HCT116 (cell line): Measurements from ENCODE around the gene HS6ST3. TPM values are rescaled to one million over a fixed set of nuclear protein-coding genes. Genes with fewer than 3 reads are reported as not detected.

Experiments used
- ATAC-seq: fragments of 200-7000 bp; cut with Tn5 transposase; 2 replicates; pipeline ENCODE4 v1.9.1; 2020; ENCODE audit warnings: mild to moderate bottlenecking, moderate library complexity
- BruUV-seq: library from RNA; stranded (reverse); fragments of 400-500 nt; replicated peaks from 2 replicates; lab custom pipeline; 2021; lab: Mats Ljungman, UMichigan
- CTCF ChIA-PET: fragments of 300-600 bp; sonication (Branson Sonifier 250); formaldehyde crosslinking; loops from one replicate; lab custom pipeline; 2021; ENCODE audit warnings: antibody characterized with exemption; lab: Charles Lee
- POLR2A ChIA-PET: fragments of 300-600, 350-600 bp; sonication (Branson Sonifier 250); formaldehyde crosslinking; loops from one replicate; lab custom pipeline; 2021; ENCODE audit warnings: antibody characterized with exemption; lab: Charles Lee
- RAD21 ChIA-PET, 2 experiments: fragments of 300-600 bp; sonication (Branson Sonifier 250); formaldehyde crosslinking; loops; one replicate each; lab custom pipeline; 2023; ENCODE audit warnings: low total read pairs in 2 of 2; ENCODE audit not compliant: uncharacterized antibody in 2 of 2, unreplicated experiment in 2 of 2, low non-redundant PET in 1 of 2; lab: Charles Lee
- DNase-seq: peaks from one replicate; pipeline ENCODE4 v3.0.0-alpha.2; 2010; ENCODE audit warnings: low read depth, low spot score
- H2AFZ ChIP-seq: fragments of 200-600 bp; shearing (Covaris generic), sonication (generic); 2 replicates; pipeline ENCODE4 v1.6.1; 2017; ENCODE audit warnings: low read depth, mixed run types, mixed read lengths, antibody characterized with exemption, low read length; ENCODE audit not compliant: poor library complexity, severe bottlenecking
- H3K27ac ChIP-seq: 2 replicates; pipeline ENCODE4 v1.5.1; 2012; ENCODE audit warnings: low read depth, low read length
- H3K27me3 ChIP-seq: fragments of 200-600 bp; sonication (generic); 2 replicates; pipeline ENCODE4 v1.6.1; 2016; ENCODE audit warnings: mixed run types, low read length, mixed read lengths; ENCODE audit not compliant: insufficient read depth
- H3K36me3 ChIP-seq, 2 experiments: fragments of 200-500 bp in 1 of 2; fragments of 200-600 bp in 1 of 2; sonication (Bioruptor generic) in 1 of 2; sonication (generic) in 1 of 2; 2 replicates each; pipeline versions ENCODE4 v1.5.1 to v1.6.1; 2014 to 2016; ENCODE audit warnings: low read length in 2 of 2, inconsistent platforms in 1 of 2, mixed read lengths in 1 of 2, mixed run types in 1 of 2; ENCODE audit not compliant: insufficient read depth in 2 of 2, control insufficient read depth in 1 of 2
- H3K4me1 ChIP-seq, 2 experiments: fragments of 200-600 bp in 1 of 2; sonication (generic) in 1 of 2; 2 replicates each; pipeline versions ENCODE4 v1.5.1 to v1.6.1; 2012 to 2017; ENCODE audit warnings: low read length in 2 of 2, inconsistent platforms in 1 of 2, mild to moderate bottlenecking in 1 of 2, mixed read lengths in 1 of 2, mixed run types in 1 of 2, moderate library complexity in 1 of 2; ENCODE audit not compliant: insufficient read depth in 2 of 2, control insufficient read depth in 1 of 2
- H3K4me2 ChIP-seq: fragments of 200-600 bp; sonication (generic); 2 replicates; pipeline ENCODE4 v1.6.1; 2017; ENCODE audit warnings: mixed run types, low read length, mixed read lengths
- H3K4me3 ChIP-seq, 2 experiments: fragments of 200-600 bp in 1 of 2; sonication (generic) in 1 of 2; replicated peaks in 1 of 2; 2 replicates each; pipeline ENCODE4 v1.5.1; 2011 to 2016; ENCODE audit warnings: low read length in 2 of 2, control low read depth in 1 of 2, low read depth in 1 of 2, mild to moderate bottlenecking in 1 of 2, mixed read lengths in 1 of 2, mixed run types in 1 of 2
- H3K79me2 ChIP-seq: fragments of 200-600 bp; sonication (generic); 2 replicates; pipeline ENCODE4 v1.6.1; 2017; ENCODE audit warnings: mild to moderate bottlenecking, mixed run types, low read length, moderate library complexity, mixed read lengths; ENCODE audit not compliant: insufficient read depth
- H3K9ac ChIP-seq: fragments of 200-600 bp; sonication (generic); 2 replicates; pipeline ENCODE4 v1.6.1; 2016; ENCODE audit warnings: low read length, mixed read lengths
- H3K9me2 ChIP-seq: fragments of 200-600 bp; sonication (generic), shearing (Covaris generic); 2 replicates; pipeline ENCODE4 v1.6.1; 2017; ENCODE audit warnings: mixed run types, mild to moderate bottlenecking, moderate library complexity; ENCODE audit not compliant: insufficient read depth
- H3K9me3 ChIP-seq, 2 experiments: fragments of 200-500 bp in 1 of 2; fragments of 200-600 bp in 1 of 2; sonication (Bioruptor generic) in 1 of 2; sonication (generic) in 1 of 2; 2 replicates each; pipeline ENCODE4 v1.6.1; 2014 to 2017; ENCODE audit warnings: low read length in 2 of 2, mixed read lengths in 2 of 2, inconsistent platforms in 1 of 2, low read depth in 1 of 2, mild to moderate bottlenecking in 1 of 2, mixed run types in 1 of 2, moderate library complexity in 1 of 2; ENCODE audit not compliant: control insufficient read depth in 1 of 2, insufficient read depth in 1 of 2
- H4K20me1 ChIP-seq: fragments of 200-600 bp; sonication (generic), shearing (Covaris generic); 2 replicates; pipeline ENCODE4 v1.6.1; 2017; ENCODE audit warnings: mixed run types, mild to moderate bottlenecking, moderate library complexity; ENCODE audit not compliant: insufficient read depth
- CBX3 ChIP-seq: IDR thresholded peaks from 2 replicates; pipeline ENCODE4 v1.6.1; 2012; ENCODE audit warnings: low read depth
- CEBPB ChIP-seq: IDR thresholded peaks from 2 replicates; pipeline ENCODE4 v1.6.1; 2012; ENCODE audit warnings: low read depth
- EGR1 ChIP-seq: IDR thresholded peaks from 2 replicates; pipeline ENCODE4 v1.6.1; 2012; ENCODE audit warnings: low read depth
- ELF1 ChIP-seq: IDR thresholded peaks from 2 replicates; pipeline ENCODE4 v1.6.1; 2012; ENCODE audit warnings: low read depth, borderline replicate concordance
- EZH2 ChIP-seq: fragments of 200-600 bp; sonication (generic); IDR thresholded peaks from 2 replicates; pipeline ENCODE4 v1.6.1; 2017; ENCODE audit warnings: antibody characterized with exemption, mixed run types
- FOSL1 ChIP-seq: IDR thresholded peaks from 2 replicates; pipeline ENCODE4 v1.6.1; 2012; ENCODE audit warnings: low read depth
- JUND ChIP-seq: IDR thresholded peaks from 2 replicates; pipeline ENCODE4 v1.6.1; 2012
- MAX ChIP-seq: IDR thresholded peaks from 2 replicates; pipeline ENCODE4 v1.6.1; 2012
- POLR2A ChIP-seq: IDR thresholded peaks from 2 replicates; pipeline ENCODE4 v1.7.0; 2011; ENCODE audit warnings: borderline replicate concordance; ENCODE audit not compliant: insufficient read depth, insufficient read length; ENCODE audit errors: extremely low read depth
- POLR2AphosphoS5 ChIP-seq: IDR thresholded peaks from 2 replicates; pipeline ENCODE4 v1.6.1; 2011; ENCODE audit warnings: mild to moderate bottlenecking, low read depth, low read length, moderate library complexity
- RAD21 ChIP-seq: IDR thresholded peaks from 2 replicates; pipeline ENCODE4 v1.6.1; 2012; ENCODE audit warnings: low read depth, mild to moderate bottlenecking
- TCF7L2 ChIP-seq: IDR thresholded peaks from 2 replicates; pipeline ENCODE4 v1.7.0; 2011; ENCODE audit warnings: borderline replicate concordance, inconsistent platforms; ENCODE audit not compliant: insufficient read depth, insufficient read length; ENCODE audit errors: extremely low read depth
- ZFX ChIP-seq: fragments of 450-650 bp; IDR thresholded peaks from 2 replicates; pipeline ENCODE4 v1.6.1; 2017
- intact Hi-C: fragments of 100-400 bp; cut with micrococcal nuclease; formaldehyde crosslinking; loops from 2 replicates; pipeline ENCODE4 v1.10.0; 2022
- total RNA-seq: library from RNA; stranded (reverse); gene quantifications from one replicate; pipeline ENCODE4 v1.2.1, GENCODE V29; 2021; ENCODE audit not compliant: unreplicated experiment
- TF ChIP-seq, protein P1 (sequence below), 3 experiments: fragments of 200-600 bp in 1 of 3; sonication (generic) in 1 of 3; IDR thresholded peaks in 2 of 3; conservative IDR thresholded peaks in 1 of 3; 2 replicates each; pipeline ENCODE4 v1.5.1; 2012 to 2017; ENCODE audit warnings: low read depth in 2 of 3, low read length in 2 of 3, antibody characterized with exemption in 1 of 3, borderline replicate concordance in 1 of 3, control low read depth in 1 of 3, mild to moderate bottlenecking in 1 of 3, mixed read lengths in 1 of 3, mixed run types in 1 of 3, moderate library complexity in 1 of 3; ENCODE audit not compliant: insufficient read depth in 1 of 3
- TF ChIP-seq, protein P2 (sequence below): IDR thresholded peaks from 2 replicates; pipeline ENCODE4 v1.6.1; 2012
- TF ChIP-seq, protein P3 (sequence below): IDR thresholded peaks from 2 replicates; pipeline ENCODE4 v1.6.1; 2012; ENCODE audit warnings: low read depth

Gene HS6ST3
- total RNA-seq, 1 experiment from 2014 or later, result 0.10 TPM

DNA sequence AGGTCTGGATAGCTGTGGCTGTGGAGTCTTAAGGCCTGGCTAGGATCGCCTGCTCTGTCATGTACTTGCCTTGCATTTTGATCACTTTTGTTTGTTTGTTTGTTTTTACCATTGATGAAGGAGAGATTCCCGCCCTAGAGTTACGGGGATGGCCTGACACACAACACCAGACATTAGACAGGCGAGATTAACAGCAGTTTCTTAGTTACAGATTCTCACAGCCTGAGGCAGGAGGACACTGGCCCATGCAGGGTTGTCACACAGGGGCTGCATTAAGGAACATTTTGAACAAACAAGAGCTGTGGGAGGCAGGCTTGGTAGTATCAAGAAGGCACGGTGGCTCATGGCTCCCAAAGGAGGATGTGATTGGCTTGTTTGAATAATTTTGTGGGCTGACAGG is 291.8 kb downstream of the HS6ST3 start (continued):
- no peak for TF ChIP-seq ZFX
- TF ChIP-seq, protein P1, sequence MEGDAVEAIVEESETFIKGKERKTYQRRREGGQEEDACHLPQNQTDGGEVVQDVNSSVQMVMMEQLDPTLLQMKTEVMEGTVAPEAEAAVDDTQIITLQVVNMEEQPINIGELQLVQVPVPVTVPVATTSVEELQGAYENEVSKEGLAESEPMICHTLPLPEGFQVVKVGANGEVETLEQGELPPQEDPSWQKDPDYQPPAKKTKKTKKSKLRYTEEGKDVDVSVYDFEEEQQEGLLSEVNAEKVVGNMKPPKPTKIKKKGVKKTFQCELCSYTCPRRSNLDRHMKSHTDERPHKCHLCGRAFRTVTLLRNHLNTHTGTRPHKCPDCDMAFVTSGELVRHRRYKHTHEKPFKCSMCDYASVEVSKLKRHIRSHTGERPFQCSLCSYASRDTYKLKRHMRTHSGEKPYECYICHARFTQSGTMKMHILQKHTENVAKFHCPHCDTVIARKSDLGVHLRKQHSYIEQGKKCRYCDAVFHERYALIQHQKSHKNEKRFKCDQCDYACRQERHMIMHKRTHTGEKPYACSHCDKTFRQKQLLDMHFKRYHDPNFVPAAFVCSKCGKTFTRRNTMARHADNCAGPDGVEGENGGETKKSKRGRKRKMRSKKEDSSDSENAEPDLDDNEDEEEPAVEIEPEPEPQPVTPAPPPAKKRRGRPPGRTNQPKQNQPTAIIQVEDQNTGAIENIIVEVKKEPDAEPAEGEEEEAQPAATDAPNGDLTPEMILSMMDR (IDR thresholded peaks at IDR 0.05 in 2 of 3, conservative IDR thresholded peaks at IDR 0.05 in 1 of 3; ENCODE audit: borderline replicate concordance in 1 of 3, insufficient read depth in 1 of 3, low read depth in 2 of 3, low read length in 2 of 3), result no peak
- TF ChIP-seq POLR2A, result no peak
- TF ChIP-seq, all 23 proteins: peak for 0

DNA sequence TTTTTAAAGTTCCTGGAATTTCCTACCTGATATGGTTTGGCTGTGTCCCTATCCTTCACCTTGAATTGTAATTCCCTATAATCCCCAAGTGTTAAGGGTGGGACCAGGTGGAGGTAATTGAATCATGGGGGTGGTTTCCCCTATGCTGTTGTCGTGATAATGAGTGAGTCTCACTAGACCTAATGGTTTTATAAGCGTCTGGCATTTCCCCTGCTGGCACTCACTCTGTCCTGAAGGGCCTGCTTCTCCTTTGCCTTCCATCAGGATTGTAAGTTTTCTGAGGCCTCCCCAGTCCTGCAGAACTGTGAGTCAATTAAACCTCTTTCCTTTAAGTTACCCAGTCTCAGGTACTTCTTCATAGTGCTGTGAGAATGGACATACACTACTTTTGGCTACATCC is 298.7 kb downstream of the HS6ST3 start:
- ChIA-PET RAD21 (no interaction called here), POLR2A (no interaction called here), CTCF (no interaction called here)

More for the DNA sequence above, 298.7 kb downstream of the HS6ST3 start:
- Histone ChIP-seq H3K27ac (no peak overlapping the region), H3K9me3 (no peaks in the 10 kb centered on the region), H3K9ac (no peak overlapping the region), H3K4me3 (no peak overlapping the region), H3K79me2 (no peaks in the 10 kb centered on the region), H3K36me3 (no peaks in the 10 kb centered on the region), H3K9me2 (no peaks in the 10 kb centered on the region), H4K20me1 (no peaks in the 10 kb centered on the region), H3K27me3 (peaks cover 2% of the 10 kb centered on the region; the same call in 1 of the 2 replicates), H3K4me1 (no peaks in the 10 kb centered on the region), H2AFZ (no peak overlapping the region), H3K4me2 (no peak overlapping the region)
- TF ChIP-seq, protein P2, sequence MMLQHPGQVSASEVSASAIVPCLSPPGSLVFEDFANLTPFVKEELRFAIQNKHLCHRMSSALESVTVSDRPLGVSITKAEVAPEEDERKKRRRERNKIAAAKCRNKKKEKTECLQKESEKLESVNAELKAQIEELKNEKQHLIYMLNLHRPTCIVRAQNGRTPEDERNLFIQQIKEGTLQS, result no peak
- TF ChIP-seq, protein P3, sequence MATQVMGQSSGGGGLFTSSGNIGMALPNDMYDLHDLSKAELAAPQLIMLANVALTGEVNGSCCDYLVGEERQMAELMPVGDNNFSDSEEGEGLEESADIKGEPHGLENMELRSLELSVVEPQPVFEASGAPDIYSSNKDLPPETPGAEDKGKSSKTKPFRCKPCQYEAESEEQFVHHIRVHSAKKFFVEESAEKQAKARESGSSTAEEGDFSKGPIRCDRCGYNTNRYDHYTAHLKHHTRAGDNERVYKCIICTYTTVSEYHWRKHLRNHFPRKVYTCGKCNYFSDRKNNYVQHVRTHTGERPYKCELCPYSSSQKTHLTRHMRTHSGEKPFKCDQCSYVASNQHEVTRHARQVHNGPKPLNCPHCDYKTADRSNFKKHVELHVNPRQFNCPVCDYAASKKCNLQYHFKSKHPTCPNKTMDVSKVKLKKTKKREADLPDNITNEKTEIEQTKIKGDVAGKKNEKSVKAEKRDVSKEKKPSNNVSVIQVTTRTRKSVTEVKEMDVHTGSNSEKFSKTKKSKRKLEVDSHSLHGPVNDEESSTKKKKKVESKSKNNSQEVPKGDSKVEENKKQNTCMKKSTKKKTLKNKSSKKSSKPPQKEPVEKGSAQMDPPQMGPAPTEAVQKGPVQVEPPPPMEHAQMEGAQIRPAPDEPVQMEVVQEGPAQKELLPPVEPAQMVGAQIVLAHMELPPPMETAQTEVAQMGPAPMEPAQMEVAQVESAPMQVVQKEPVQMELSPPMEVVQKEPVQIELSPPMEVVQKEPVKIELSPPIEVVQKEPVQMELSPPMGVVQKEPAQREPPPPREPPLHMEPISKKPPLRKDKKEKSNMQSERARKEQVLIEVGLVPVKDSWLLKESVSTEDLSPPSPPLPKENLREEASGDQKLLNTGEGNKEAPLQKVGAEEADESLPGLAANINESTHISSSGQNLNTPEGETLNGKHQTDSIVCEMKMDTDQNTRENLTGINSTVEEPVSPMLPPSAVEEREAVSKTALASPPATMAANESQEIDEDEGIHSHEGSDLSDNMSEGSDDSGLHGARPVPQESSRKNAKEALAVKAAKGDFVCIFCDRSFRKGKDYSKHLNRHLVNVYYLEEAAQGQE, result no peak
- no peak for TF ChIP-seq TCF7L2
- TF ChIP-seq, protein P1 (IDR thresholded peaks at IDR 0.05 in 2 of 3, conservative IDR thresholded peaks at IDR 0.05 in 1 of 3; ENCODE audit: borderline replicate concordance in 1 of 3, insufficient read depth in 1 of 3, low read depth in 2 of 3, low read length in 2 of 3), result no peak
- TF ChIP-seq RAD21, result no peak
- no peak for TF ChIP-seq ELF1
- no peak for TF ChIP-seq CEBPB
- no peak for TF ChIP-seq POLR2AphosphoS5
- TF ChIP-seq FOSL1, result no peak
- TF ChIP-seq EGR1, result no peak
- no peak for TF ChIP-seq ZFX
- TF ChIP-seq JUND, result no peak
- TF ChIP-seq CBX3, result no peak
- TF ChIP-seq EZH2, result no peak
- TF ChIP-seq MAX, result no peak
- DNase-seq (no peak), ATAC-seq (no peak)
- intact Hi-C loops, result no loop called here
- BruUV-seq, result no TSS peak
